ENCODE data around the gene INVS.
A peak's percentile ranks its signal among the peaks of the same experiment; 100 is the strongest.
"Not testable (repeated sequence)": the region's sequence is repeated elsewhere in the genome, so short reads cannot be mapped to it uniquely, and the experiment has no call there.

INVS gene

GRCh38 chr9:100129772-100130171, 30.7 kb downstream of the INVS start:
- DNase-seq, result no peak

DNA sequence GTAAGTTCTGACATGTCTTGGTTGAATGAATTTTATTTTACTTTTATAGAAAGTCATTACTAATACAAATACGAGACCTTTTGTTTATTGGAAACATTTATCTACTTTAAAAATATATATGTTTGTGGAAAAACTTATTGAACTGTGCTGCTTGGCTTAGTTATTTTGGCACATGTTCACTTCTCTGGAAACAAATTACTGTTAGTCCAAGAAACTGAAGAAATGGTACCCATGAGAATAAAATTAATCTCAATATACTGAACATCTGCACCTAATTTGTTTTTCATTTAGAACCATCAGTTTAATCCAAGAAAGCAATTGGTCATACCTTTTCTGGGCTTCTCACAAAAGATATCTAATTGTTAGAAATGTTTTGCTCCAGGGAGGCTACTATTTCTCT, 32.2 kb downstream of the INVS start:
- DNase-seq, result no peak

DNA sequence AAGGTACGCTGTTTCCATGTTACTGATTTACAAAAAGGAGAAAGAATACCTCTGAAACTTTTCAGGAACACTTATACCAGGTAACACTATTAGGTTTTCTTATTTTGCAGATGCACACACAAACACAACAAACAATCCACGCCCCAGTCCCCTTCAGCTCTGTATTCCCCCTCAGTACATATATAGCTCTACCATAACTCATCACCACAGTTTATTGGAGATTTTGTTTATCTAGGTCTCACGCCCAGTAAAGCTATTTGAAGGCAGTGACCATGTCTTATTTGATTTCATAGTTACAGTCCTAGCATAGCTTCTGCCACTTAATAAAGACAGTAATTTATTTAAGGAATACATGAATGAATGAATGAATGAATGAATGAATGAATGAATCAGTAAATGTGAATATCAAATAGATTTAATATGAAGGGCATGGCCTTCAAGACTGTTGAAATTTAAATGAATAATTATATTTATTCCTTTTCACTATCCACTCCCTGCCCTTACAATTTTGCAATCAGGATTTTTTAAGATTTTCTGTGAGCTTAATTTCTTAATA, 32.9 kb downstream of the INVS start:
- DNase-seq, result no peak

DNA sequence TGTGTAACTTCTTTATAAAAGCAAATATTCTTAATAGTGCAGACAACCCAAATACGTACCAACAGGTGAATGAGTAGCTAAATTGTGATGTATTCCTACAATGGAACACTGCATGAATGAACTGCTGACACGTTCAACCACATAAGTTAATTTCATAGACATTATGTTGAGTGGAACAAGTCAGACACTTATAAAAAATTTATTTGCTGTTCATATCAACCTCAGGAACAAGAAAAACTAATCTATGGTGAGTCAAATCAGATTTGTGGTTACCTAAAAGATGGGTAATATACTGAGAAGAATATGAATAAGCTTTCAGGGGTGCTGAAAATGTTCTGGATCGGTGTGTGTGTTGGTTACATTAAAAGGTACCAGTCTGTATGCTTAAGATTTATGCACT, 35.7 kb downstream of the INVS start:
- DNase-seq, result no peak

- DNase-seq, result peak in 1 of 3 experiments; percentile 16
Measured at GRCh38 chr9:100136799-100137198, 37.8 kb downstream of the INVS start.

DNA sequence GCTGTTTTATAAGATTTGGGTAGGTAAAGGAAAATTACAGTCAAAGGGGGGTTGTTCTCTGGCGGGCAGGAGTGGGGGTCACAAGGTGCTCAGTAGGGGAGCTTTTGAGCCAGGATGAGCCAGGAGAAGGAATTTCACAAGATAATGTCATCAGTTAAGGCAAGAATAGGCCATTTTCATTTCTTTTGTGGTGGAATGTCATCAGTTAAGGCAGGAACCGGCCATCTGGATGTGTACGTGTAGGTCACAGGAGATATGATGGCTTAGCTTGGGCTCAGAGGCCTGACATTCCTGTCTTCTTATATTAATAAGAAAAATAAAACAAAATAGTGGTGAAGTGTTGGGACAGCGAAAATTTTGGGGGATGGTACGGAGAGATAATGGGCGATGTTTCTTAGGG, 41.3 kb downstream of the INVS start:
- not testable (repeated sequence) for DNase-seq

GRCh38 chr9:100141862-100142261, 42.8 kb downstream of the INVS start:
- DNase-seq, result not testable (repeated sequence)

GRCh38 chr9:100145167-100145934, 46.3 kb downstream of the INVS start:
- not testable (repeated sequence) for DNase-seq

DNA sequence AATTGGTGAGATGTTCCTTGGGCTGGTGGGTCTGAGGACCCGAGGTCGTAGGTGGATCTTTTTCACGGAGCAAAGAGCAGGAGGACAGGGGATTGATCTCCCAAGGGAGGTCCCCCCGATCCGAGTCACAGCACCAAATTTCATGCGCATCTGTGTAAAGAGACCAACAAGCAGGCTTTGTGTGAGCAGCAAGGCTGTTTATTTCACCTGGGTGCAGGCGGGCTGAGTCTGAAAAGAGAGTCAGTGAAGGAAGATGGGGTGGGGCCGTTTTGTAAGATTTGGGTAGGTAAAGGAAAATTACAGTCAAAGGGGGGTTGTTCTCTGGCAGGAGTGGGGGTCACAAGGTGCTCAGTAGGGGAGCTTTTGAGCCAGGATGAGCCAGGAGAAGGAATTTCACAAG, 46.9 kb downstream of the INVS start:
- DNase-seq, result not testable (repeated sequence)

- DNase-seq, result peak in 2 of 3 experiments; percentile 34 to 81
Measured at GRCh38 chr9:100150214-100150613, 51.2 kb downstream of the INVS start.

DNA sequence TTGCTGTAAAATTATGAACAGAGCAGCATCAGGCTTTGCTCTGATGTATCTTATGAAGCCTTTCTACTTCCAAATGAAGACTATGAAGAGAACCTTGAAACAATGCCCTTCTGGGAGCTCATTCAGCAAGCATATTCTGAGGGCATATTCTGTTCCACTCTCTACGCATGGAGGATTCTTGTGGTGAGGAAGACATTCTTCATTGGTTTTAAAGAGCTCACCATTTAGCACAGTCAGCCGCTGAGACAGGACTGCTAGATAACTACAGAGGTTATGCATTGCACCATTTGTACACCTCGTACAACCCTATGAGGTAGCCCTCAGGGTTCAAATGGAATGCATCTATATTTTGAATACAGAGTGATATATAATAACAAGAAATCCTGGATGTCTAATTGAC, 61.0 kb downstream of the INVS start:
- DNase-seq, result no peak

DNA sequence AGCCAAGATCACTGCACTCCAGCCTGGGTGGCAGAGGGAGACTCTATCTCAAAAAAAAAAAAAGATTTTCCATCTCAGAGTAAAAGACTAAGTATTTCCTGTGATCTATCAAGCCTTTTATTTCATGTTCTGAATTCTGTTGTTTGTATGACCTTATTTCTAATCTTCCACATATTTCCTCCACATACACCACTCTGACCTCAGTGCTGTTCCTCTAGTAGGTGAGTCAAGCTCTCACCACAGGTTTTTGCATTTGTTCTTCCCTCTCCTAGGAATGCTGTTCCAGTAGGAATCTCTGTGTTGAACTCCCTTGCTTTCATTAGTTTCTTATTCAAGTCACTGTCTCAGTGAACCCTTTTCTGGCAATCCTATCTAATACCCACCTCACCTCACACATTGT, 68.1 kb downstream of the INVS start:
- no peak for DNase-seq

DNA sequence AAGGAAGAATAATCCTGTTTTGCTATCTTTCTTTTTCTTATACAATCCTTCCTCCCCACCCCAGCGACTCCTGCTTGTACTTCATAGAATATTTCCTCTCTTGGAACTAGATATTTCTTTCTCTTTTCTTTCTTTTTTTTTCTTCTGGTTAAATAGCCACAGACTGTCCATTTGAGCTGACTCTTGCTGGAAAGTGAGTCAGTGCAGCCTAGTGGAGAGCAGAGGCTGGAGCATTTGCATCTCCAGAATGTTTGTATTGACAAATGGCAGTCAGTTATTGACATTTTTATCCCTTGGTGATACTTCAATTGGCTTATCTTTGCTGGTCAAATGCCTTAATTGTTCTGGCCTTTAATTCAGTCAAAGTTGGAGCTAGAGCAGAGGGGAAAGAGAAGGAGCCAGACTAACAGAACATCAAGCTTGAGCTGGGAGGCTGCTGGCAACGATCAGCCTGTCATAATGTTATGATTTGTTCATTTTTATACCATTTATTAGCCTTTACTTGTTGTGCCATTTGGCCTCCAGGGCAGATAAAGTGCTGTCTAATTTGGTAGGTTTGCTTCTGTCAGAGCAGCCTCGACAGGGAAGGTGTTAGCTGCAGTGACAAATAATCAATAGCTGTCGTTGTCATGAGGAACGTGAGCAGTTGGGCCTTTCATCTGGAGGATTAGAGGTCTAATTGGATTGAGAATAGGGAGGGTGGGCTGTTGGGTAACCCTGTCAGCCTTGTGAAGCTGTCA, 69.0 kb downstream of the INVS start:
- DNase-seq, result no peak

DNA sequence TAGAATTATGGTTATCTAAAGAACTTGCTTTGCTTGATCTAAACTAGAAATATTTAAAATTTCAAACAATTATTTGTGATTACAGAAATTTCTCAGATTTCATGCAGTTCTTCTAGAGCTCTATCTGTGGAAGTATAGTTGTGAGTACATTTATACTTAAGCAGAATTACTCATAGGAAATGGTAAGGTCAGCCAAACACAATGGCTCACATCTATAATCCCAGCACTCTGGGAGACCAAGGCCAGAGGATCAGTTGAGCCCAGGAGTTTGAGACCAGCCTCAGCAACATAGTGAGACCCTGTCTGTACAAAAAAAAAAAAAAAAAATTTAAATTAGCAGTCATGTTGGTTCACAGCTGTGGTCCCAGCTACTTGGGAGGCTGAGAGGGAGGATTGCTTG, 71.0 kb downstream of the INVS start:
- no peak for DNase-seq

DNA sequence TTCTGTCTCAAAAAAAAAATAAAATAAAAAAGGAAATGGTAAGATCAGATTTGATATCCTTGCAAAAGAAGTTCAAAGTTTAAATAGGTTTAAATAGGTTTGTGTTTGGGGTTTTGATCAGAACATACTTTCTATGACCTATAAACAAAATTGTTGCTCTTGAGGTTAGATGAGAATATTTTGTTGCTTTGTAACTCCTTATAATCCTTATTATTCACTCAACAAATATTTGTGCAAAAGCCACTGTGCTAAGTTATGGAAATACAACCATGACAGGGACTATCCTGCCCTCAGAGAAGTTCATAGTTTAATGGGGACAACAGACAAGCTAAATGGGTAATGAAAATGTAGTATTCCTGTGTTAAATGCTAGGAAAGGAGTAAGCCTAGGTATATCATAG, 71.5 kb downstream of the INVS start:
- no peak for DNase-seq

DNA sequence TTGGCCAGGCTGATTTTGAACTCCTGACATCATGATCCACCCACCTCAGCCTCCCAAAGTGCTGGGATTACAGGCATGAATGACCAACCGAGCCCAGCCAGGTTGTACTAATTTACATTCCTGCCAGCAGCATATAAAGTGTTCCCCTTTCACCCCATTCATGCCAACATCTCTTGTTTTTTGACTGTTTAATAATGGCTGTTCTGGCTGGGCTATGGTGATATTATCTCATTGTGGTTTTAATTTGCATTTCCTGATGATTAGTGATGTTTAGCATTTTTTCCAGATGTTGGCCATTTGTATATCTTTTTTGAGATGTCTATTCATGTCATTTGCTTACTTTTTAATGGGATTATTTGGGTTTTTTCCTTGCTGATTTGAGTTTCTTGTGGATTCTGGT, 87.3 kb downstream of the INVS start:
- DNase-seq, result no peak

DNA sequence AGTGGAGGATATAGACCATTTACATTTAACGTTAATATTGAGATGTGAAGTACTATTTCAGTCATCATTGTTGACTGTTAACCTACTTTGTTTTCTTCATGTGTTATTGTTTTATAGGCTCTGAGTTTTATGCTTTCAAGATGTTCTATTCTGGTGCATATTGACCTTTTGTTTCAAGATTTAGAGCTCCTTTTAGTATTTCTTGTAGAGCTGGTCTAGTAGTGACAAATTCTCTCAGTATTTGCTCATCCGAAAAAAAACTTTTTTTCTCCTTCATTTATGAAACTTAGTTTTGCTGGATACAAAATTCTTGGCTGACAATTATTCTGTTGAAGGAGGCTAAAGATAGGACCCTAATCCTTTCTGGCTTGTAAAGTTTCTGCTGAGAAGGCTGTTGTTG, 91.3 kb downstream of the INVS start:
- no peak for DNase-seq

- no peak for DNase-seq
Measured at GRCh38 chr9:100191264-100191663, 92.2 kb downstream of the INVS start.

DNA sequence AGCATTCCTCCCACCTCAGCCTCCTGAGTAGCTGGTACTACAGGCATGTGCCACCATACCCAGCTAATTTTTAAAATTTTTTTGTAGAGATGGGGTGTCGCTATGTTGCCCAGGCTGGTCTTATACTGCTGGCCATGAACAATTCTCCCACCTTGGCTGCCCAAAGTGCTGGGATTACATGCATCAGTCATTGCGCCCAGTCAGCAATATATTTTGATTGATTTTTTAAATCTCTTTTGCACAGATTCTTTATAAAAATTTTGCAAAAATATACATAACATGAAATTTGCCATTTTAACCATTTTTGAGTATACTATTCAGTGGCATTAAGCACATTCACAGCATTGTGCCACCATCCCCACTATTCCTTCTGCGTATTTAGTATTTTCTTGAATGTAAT, 94.0 kb downstream of the INVS start:
- DNase-seq, result no peak

- DNase-seq, result no peak
Measured at GRCh38 chr9:100196215-100196614, 97.2 kb downstream of the INVS start.

DNA sequence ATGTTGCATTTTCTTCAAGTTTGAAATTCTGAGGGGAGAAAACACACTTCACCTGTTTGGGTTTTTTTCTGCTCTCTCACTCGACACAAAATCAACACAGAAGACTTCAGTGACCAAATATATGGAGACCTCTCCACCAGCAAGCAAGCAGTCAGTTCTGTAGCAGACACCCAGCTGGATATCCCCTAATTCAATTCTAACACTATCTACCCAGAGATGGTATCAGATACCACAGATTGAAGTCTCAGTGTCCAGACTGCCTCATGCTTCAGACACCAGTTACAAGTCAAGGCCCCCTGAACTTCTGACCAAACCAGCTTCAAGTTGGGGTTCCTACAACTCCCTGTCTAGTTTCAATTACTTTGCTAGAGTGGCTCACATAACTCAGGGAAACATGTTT, 97.8 kb downstream of the INVS start:
- no peak for DNase-seq

- DNase-seq, result no peak
Measured at GRCh38 chr9:100197553-100197952, 98.5 kb downstream of the INVS start.

- DNase-seq, result no peak
Measured at GRCh38 chr9:100202806-100203205, 103.8 kb downstream of the INVS start.

DNA sequence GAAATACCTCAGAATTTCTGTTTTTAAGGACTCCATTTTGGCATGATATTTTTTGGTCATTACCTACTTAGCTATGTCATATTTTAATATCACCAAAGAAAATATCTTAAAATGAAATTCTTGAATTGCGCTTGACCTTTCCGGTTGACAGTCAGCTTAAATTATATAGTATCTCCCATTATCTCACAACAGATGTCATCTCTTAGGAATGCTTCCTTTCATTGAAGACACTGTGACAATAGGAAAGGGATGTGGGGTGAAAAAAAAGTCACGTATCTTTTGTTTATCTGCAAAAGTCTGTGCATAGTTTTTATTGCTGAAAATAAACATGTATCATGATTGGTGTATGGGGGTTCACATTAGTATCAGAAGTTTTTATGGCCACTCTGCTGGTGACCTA, 105.8 kb downstream of the INVS start:
- peak in 1 of 3 experiments; percentile 24 for DNase-seq
